H9 (cell line): ENCODE data around the gene ARGFX. TPM values are rescaled to one million over a fixed set of nuclear protein-coding genes. Genes with fewer than 3 reads are reported as not detected.
A peak's percentile ranks its signal among the peaks of the same experiment; 100 is the strongest.

Experiments used
- DNase-seq: peaks from one replicate; pipeline ENCODE4 v3.0.0-alpha.2; 2017
- H2AFZ ChIP-seq: one replicate; pipeline ENCODE4 v1.6.1; 2013; ENCODE audit warnings: mild to moderate bottlenecking, low read length, control low read depth, moderate library complexity
- H2AK5ac ChIP-seq: 2 replicates; pipeline ENCODE4 v1.6.1; 2013; ENCODE audit warnings: low read length, control low read depth, mixed read lengths; ENCODE audit not compliant: insufficient read length
- H2BK120ac ChIP-seq: one replicate; pipeline ENCODE4 v1.6.1; 2013; ENCODE audit warnings: low read depth, mild to moderate bottlenecking, low read length, control low read depth, inconsistent platforms; ENCODE audit not compliant: poor library complexity, severe bottlenecking
- H2BK12ac ChIP-seq: 2 replicates; pipeline ENCODE4 v1.6.1; 2013; ENCODE audit warnings: low read length, control low read depth, mixed read lengths, low read depth; ENCODE audit not compliant: insufficient read length
- H2BK15ac ChIP-seq: 2 replicates; pipeline ENCODE4 v1.6.1; 2013; ENCODE audit warnings: low read depth, low read length, control low read depth
- H2BK20ac ChIP-seq: one replicate; pipeline ENCODE4 v1.6.1; 2013; ENCODE audit warnings: low read depth, mild to moderate bottlenecking, low read length, control low read depth, inconsistent platforms; ENCODE audit not compliant: poor library complexity, severe bottlenecking
- H2BK5ac ChIP-seq: 2 replicates; pipeline ENCODE4 v1.6.1; 2013; ENCODE audit warnings: low read length, control low read depth, mixed read lengths; ENCODE audit not compliant: insufficient read length
- H3K14ac ChIP-seq: 2 replicates; pipeline ENCODE4 v1.6.1; 2013; ENCODE audit warnings: low read length, control low read depth; ENCODE audit not compliant: insufficient read depth
- H3K18ac ChIP-seq: 2 replicates; pipeline ENCODE4 v1.6.1; 2013; ENCODE audit warnings: low read depth, mild to moderate bottlenecking, mixed read lengths, low read length, control low read depth; ENCODE audit not compliant: insufficient read length
- H3K23ac ChIP-seq: 2 replicates; pipeline ENCODE4 v1.6.1; 2013; ENCODE audit warnings: low read length, control low read depth, mixed read lengths, low read depth; ENCODE audit not compliant: insufficient read length
- H3K23me2 ChIP-seq: 2 replicates; pipeline ENCODE4 v1.6.1; 2013; ENCODE audit warnings: low read depth, mild to moderate bottlenecking, mixed read lengths, low read length, control low read depth; ENCODE audit not compliant: insufficient read length, poor library complexity, severe bottlenecking
- H3K27ac ChIP-seq: 2 replicates; pipeline ENCODE4 v1.5.1; 2013; ENCODE audit warnings: low read length, control low read depth, mixed read lengths, low read depth; ENCODE audit not compliant: insufficient read length
- H3K27me3 ChIP-seq: 2 replicates; pipeline ENCODE4 v1.6.1; 2013; ENCODE audit warnings: low read length, control low read depth, inconsistent platforms; ENCODE audit not compliant: insufficient read depth
- H3K4ac ChIP-seq: 2 replicates; pipeline ENCODE4 v1.6.1; 2013; ENCODE audit warnings: low read depth, mild to moderate bottlenecking, control low read depth, inconsistent platforms, low read length, moderate library complexity
- H3K4me1 ChIP-seq: 2 replicates; pipeline ENCODE4 v1.6.1; 2013; ENCODE audit warnings: low read length, control low read depth, inconsistent platforms; ENCODE audit not compliant: insufficient read depth
- H3K4me2 ChIP-seq: 2 replicates; pipeline ENCODE4 v1.6.1; 2013; ENCODE audit warnings: low read length, control low read depth, mixed read lengths; ENCODE audit not compliant: insufficient read length, insufficient read depth
- H3K56ac ChIP-seq: 2 replicates; pipeline ENCODE4 v1.6.1; 2013; ENCODE audit warnings: low read depth, mild to moderate bottlenecking, mixed read lengths, low read length, control low read depth; ENCODE audit not compliant: insufficient read length
- H3K79me1 ChIP-seq: 2 replicates; pipeline ENCODE4 v1.6.1; 2013; ENCODE audit warnings: low read depth, mild to moderate bottlenecking, moderate library complexity, low read length, control low read depth, inconsistent platforms; ENCODE audit not compliant: insufficient read depth, poor library complexity, severe bottlenecking
- H3K79me2 ChIP-seq: 2 replicates; pipeline ENCODE4 v1.6.1; 2013; ENCODE audit warnings: low read length, control low read depth, inconsistent platforms; ENCODE audit not compliant: insufficient read depth
- H3K9ac ChIP-seq: 2 replicates; pipeline ENCODE4 v1.6.1; 2013; ENCODE audit warnings: low read length, control low read depth, mixed read lengths; ENCODE audit not compliant: insufficient read length; ENCODE audit errors: extremely low read depth
- H3K9me3 ChIP-seq: one replicate; pipeline ENCODE4 v1.6.1; 2013; ENCODE audit warnings: low read depth, low read length, inconsistent platforms; ENCODE audit not compliant: control insufficient read depth
- H3T11ph ChIP-seq: one replicate; pipeline ENCODE4 v1.6.1; 2013; ENCODE audit warnings: mild to moderate bottlenecking, low read length, control low read depth, inconsistent platforms
- H4K20me1 ChIP-seq: one replicate; pipeline ENCODE4 v1.6.1; 2013; ENCODE audit not compliant: control insufficient read depth, insufficient read length, insufficient read depth
- H4K5ac ChIP-seq: 2 replicates; pipeline ENCODE4 v1.6.1; 2013; ENCODE audit warnings: low read depth, mild to moderate bottlenecking, mixed read lengths, low read length, control low read depth; ENCODE audit not compliant: insufficient read length
- H4K8ac ChIP-seq: replicated peaks from 2 replicates; pipeline ENCODE4 v1.6.1; 2013; ENCODE audit warnings: low read length, control low read depth, mixed read lengths, low read depth; ENCODE audit not compliant: insufficient read length
- H4K91ac ChIP-seq: 2 replicates; pipeline ENCODE4 v1.6.1; 2013; ENCODE audit warnings: low read depth, mild to moderate bottlenecking, moderate library complexity, mixed read lengths, low read length, control low read depth; ENCODE audit not compliant: insufficient read length
- H3K27ac Mint-ChIP-seq, 3 experiments: 2 replicates in 2 of 3; 3 replicates in 1 of 3; pipeline ENCODE4 v1.8.0; 2020 to 2021; ENCODE audit warnings: mixed read lengths in 3 of 3, mild to moderate bottlenecking in 1 of 3, moderate library complexity in 1 of 3
- H3K27me3 Mint-ChIP-seq: 2 replicates; pipeline ENCODE4 v1.8.0; 2021; ENCODE audit warnings: low read depth, mild to moderate bottlenecking, moderate library complexity, mixed read lengths
- H3K36me3 Mint-ChIP-seq, 3 experiments: 2 replicates in 2 of 3; 3 replicates in 1 of 3; pipeline ENCODE4 v1.8.0; 2020 to 2021; ENCODE audit warnings: low read depth in 3 of 3, mixed read lengths in 3 of 3; ENCODE audit not compliant: insufficient read depth in 1 of 3
- H3K4me1 Mint-ChIP-seq, 2 experiments: 2 replicates each; pipeline ENCODE4 v1.8.0; 2020; ENCODE audit warnings: mixed read lengths in 2 of 2
- H3K4me3 Mint-ChIP-seq, 2 experiments: 2 replicates in 1 of 2; 3 replicates in 1 of 2; pipeline ENCODE4 v1.8.0; 2020 to 2021; ENCODE audit warnings: mild to moderate bottlenecking in 2 of 2, mixed read lengths in 2 of 2, moderate library complexity in 1 of 2
- H3K9me3 Mint-ChIP-seq, 2 experiments: 2 replicates in 1 of 2; 3 replicates in 1 of 2; pipeline ENCODE4 v1.8.0; 2020; ENCODE audit warnings: mild to moderate bottlenecking in 2 of 2, mixed read lengths in 2 of 2, moderate library complexity in 1 of 2
- WGBS: extraction: QIAGEN DNeasy Blood & Tissue Kit; methylation state at CpG from one replicate; pipeline ENCODE4 v1.1.7; 2013; ENCODE audit warnings: missing lambda C conversion rate, low lambda C conversion rate, mixed read lengths; ENCODE audit not compliant: insufficient read length; ENCODE audit errors: extremely low coverage; 5-methylcytosine and 5-hydroxymethylcytosine counted together
- total RNA-seq: library from RNA; stranded (reverse); gene quantifications from 2 replicates; pipeline ENCODE4 v1.2.1, GENCODE V29; 2021
- TF ChIP-seq, protein P1 (sequence below): fragments of 200-600 bp; sonication (generic); conservative IDR thresholded peaks from 3 replicates; pipeline ENCODE4 v1.8.0; 2021; ENCODE audit warnings: antibody characterized with exemption, mild to moderate bottlenecking

The ARGFX gene
- total RNA-seq, 1 experiment from 2014 or later = not detected

DNA sequence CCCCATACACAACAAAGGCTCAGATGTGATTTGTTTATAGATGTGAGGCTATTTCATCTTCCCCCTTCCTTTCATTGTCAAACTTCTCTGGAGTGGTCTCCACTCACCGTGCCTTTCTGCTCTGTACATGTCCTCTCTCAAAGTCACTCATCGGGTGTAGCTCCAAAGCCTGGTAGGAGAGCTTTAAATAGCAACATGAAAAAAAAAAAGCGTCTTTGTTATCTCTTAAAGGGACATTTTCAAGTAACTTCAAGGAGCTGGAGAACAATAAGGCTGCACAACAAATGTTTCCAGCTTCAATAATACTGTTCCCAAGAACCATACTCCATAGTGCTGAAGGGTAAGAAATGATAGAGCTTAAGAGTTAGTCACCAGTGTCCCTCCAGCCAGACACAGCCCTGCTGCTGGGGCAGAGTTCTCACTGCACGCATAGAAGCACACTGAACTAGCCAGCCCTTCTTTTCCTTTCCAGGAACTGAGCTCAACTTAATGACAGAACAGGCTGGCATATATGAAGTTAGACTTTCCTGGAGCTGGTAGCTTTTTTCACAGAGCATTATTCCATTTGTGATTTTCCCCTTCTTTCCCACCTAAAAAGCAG, 33.6 kb downstream of the ARGFX start:
- H3K27me3 Mint-ChIP-seq = no peaks in the 10 kb centered on the region
- H2BK12ac ChIP-seq = no peak overlapping the region
- no peak overlapping the region for H3K27ac ChIP-seq
- no peaks in the 10 kb centered on the region for H3K36me3 Mint-ChIP-seq
- H3T11ph ChIP-seq = no peak overlapping the region
- peak overlapping the region in 1 of 3 experiments; percentile 3; a peak in 2 of 7 replicates for H3K27ac Mint-ChIP-seq
- H3K18ac ChIP-seq = no peak overlapping the region
- H2BK20ac ChIP-seq = no peak overlapping the region
- no peak overlapping the region for H4K5ac ChIP-seq
- H3K9me3 Mint-ChIP-seq = no peaks in the 10 kb centered on the region
- H4K91ac ChIP-seq = no peak overlapping the region
- H3K27me3 ChIP-seq = no peaks in the 10 kb centered on the region
- H3K23me2 ChIP-seq = no peaks in the 10 kb centered on the region
- no peaks in the 10 kb centered on the region for H3K79me2 ChIP-seq
- no peak overlapping the region for H2BK5ac ChIP-seq
- no peak overlapping the region for H3K56ac ChIP-seq
- H3K4me1 Mint-ChIP-seq = peaks cover 23 to 35% of the 10 kb centered on the region in 2 experiments
- H4K20me1 ChIP-seq = no peaks in the 10 kb centered on the region
- H3K14ac ChIP-seq = no peak overlapping the region
- no peak overlapping the region for H2BK120ac ChIP-seq
- H2BK15ac ChIP-seq = no peak overlapping the region
- no CpG with 5 or more reads among the region's 4 CpGs for WGBS
- H3K9ac ChIP-seq = no peak overlapping the region
- no peak overlapping the region for H3K4ac ChIP-seq
- no peak overlapping the region for H2AFZ ChIP-seq
- no peak overlapping the region for H4K8ac ChIP-seq
- H3K9me3 ChIP-seq = no peaks in the 10 kb centered on the region
- H3K23ac ChIP-seq = no peak overlapping the region
- no peak for DNase-seq
- TF ChIP-seq, protein P1, sequence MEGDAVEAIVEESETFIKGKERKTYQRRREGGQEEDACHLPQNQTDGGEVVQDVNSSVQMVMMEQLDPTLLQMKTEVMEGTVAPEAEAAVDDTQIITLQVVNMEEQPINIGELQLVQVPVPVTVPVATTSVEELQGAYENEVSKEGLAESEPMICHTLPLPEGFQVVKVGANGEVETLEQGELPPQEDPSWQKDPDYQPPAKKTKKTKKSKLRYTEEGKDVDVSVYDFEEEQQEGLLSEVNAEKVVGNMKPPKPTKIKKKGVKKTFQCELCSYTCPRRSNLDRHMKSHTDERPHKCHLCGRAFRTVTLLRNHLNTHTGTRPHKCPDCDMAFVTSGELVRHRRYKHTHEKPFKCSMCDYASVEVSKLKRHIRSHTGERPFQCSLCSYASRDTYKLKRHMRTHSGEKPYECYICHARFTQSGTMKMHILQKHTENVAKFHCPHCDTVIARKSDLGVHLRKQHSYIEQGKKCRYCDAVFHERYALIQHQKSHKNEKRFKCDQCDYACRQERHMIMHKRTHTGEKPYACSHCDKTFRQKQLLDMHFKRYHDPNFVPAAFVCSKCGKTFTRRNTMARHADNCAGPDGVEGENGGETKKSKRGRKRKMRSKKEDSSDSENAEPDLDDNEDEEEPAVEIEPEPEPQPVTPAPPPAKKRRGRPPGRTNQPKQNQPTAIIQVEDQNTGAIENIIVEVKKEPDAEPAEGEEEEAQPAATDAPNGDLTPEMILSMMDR = no peak
- no peak overlapping the region for H3K4me2 ChIP-seq
- H3K79me1 ChIP-seq = no peaks in the 10 kb centered on the region
- H3K4me3 Mint-ChIP-seq = no peak overlapping the region
- H3K4me1 ChIP-seq = peaks cover 7% of the 10 kb centered on the region; the same call in 1 of the 2 replicates
- no peak overlapping the region for H2AK5ac ChIP-seq
